H54 (cell line): Measurements from ENCODE around the gene SPATA6L.

ENCODE experiments used
- DNase-seq: peaks from one replicate; pipeline ENCODE4 v3.0.0; 2011; ENCODE audit warnings: low spot score, mixed read lengths; ENCODE audit not compliant: insufficient read length
- FAIRE-seq: peaks from 3 replicates; lab custom pipeline; 2011; peaks lifted over from hg19 to GRCh38; lab: Jason Lieb, UNC
- POLR2A ChIP-seq: IDR thresholded peaks from 2 replicates; pipeline ENCODE4 v1.6.1; 2011; ENCODE audit warnings: low read depth, mild to moderate bottlenecking, low read length

SPATA6L gene

GRCh38 chr9:4666042-4666699 lies at the start of gene SPATA6L:
TSS of gene SPATA6L (minus strand) at chr9:4666480. CDS start at chr9:4666250, 230 bp downstream.
- FAIRE-seq, result peak; percentile 85
- TF ChIP-seq POLR2A, result no peak
- peak; percentile 38 for DNase-seq

- FAIRE-seq (no peak), DNase-seq (no peak)
- no peak for TF ChIP-seq POLR2A
Measured at GRCh38 chr9:4714266-4715016, 48.2 kb upstream of the SPATA6L start.

- no peak for TF ChIP-seq POLR2A
- DNase-seq (no peak), FAIRE-seq (peak; percentile 99)
Measured at GRCh38 chr9:4713849-4714248, 47.6 kb upstream of the SPATA6L start.

GRCh38 chr9:4709380-4709779 lies 43.1 kb upstream of the SPATA6L start:
- FAIRE-seq (no peak), DNase-seq (no peak)
- TF ChIP-seq POLR2A, result no peak

- no peak for FAIRE-seq
- TF ChIP-seq POLR2A, result no peak
Measured at GRCh38 chr9:4706971-4707622, 40.8 kb upstream of the SPATA6L start.

GRCh38 chr9:4706021-4706420 lies 39.7 kb upstream of the SPATA6L start:
- FAIRE-seq (no peak), DNase-seq (no peak)
- TF ChIP-seq POLR2A, result no peak

More at GRCh38 chr9:4706971-4707622, 40.8 kb upstream of the SPATA6L start:
- DNase-seq, result no peak

GRCh38 chr9:4704129-4704528 lies 37.8 kb upstream of the SPATA6L start:
- no peak for TF ChIP-seq POLR2A
- DNase-seq, result no peak
- FAIRE-seq, result peak; percentile 68

GRCh38 chr9:4701526-4701925 lies 35.2 kb upstream of the SPATA6L start:
- FAIRE-seq (no peak), DNase-seq (no peak)
- no peak for TF ChIP-seq POLR2A

GRCh38 chr9:4700932-4701331 lies 34.7 kb upstream of the SPATA6L start:
- no peak for DNase-seq
- no peak for TF ChIP-seq POLR2A
- no peak for FAIRE-seq

- TF ChIP-seq POLR2A, result no peak
- no peak for DNase-seq
- no peak for FAIRE-seq
Measured at GRCh38 chr9:4700091-4700490, 33.8 kb upstream of the SPATA6L start.

GRCh38 chr9:4691795-4692194 lies 25.5 kb upstream of the SPATA6L start:
- DNase-seq (no peak), FAIRE-seq (no peak)
- TF ChIP-seq POLR2A, result no peak

- peak; percentile 6 for FAIRE-seq
- no peak for TF ChIP-seq POLR2A
- no peak for DNase-seq
Measured at GRCh38 chr9:4690144-4690543, 23.9 kb upstream of the SPATA6L start.

GRCh38 chr9:4689687-4690104 lies 23.4 kb upstream of the SPATA6L start:
- DNase-seq, result no peak
- TF ChIP-seq POLR2A, result no peak
- FAIRE-seq, result peak; percentile 71

GRCh38 chr9:4689021-4689420 lies 22.7 kb upstream of the SPATA6L start:
- DNase-seq (no peak), FAIRE-seq (no peak)
- no peak for TF ChIP-seq POLR2A
